Type B pancreatic cell (in vitro differentiated cells): ENCODE data around the gene ZSCAN10. TPM values are rescaled to one million over a fixed set of nuclear protein-coding genes. Genes with fewer than 3 reads are reported as not detected.
"Not testable (repeated sequence)": the region's sequence is repeated elsewhere in the genome, so short reads cannot be mapped to it uniquely, and the experiment has no call there.

Experiments
- DNase-seq: peaks from one replicate; pipeline ENCODE4 v3.0.0; 2021; ENCODE audit warnings: mixed read lengths; ENCODE audit not compliant: unreplicated experiment; ENCODE audit errors: extremely low spot score
- H3K27ac Mint-ChIP-seq: 2 replicates; pipeline ENCODE4 v1.8.0; 2021; ENCODE audit warnings: mild to moderate bottlenecking, mixed read lengths
- H3K27me3 Mint-ChIP-seq: 2 replicates; pipeline ENCODE4 v1.8.0; 2021; ENCODE audit warnings: mixed read lengths
- H3K36me3 Mint-ChIP-seq: 2 replicates; pipeline ENCODE4 v1.8.0; 2021; ENCODE audit warnings: mixed read lengths
- H3K4me1 Mint-ChIP-seq: one replicate; pipeline ENCODE4 v1.8.0; 2021; ENCODE audit warnings: mixed read lengths; ENCODE audit not compliant: unreplicated experiment
- H3K4me3 Mint-ChIP-seq: 2 replicates; pipeline ENCODE4 v1.8.0; 2021; ENCODE audit warnings: mild to moderate bottlenecking, mixed read lengths
- H3K9me3 Mint-ChIP-seq: 2 replicates; pipeline ENCODE4 v1.8.0; 2021; ENCODE audit warnings: mixed read lengths
- CTCF ChIP-seq: fragments of 200-600 bp; sonication (generic); conservative IDR thresholded peaks from 2 replicates; pipeline ENCODE4 v1.5.0; 2021; ENCODE audit warnings: antibody characterized with exemption, mild to moderate bottlenecking
- total RNA-seq: library from RNA; stranded (reverse); gene quantifications from 2 replicates; pipeline ENCODE4 v1.2.1, GENCODE V29; 2021; ENCODE audit warnings: low replicate concordance

ZSCAN10 gene
- total RNA-seq, 1 donor from 2014 or later = not detected

GRCh38 chr16:3084491-3084890 lies 14.6 kb downstream of the ZSCAN10 start:
- peaks cover 14% of the 10 kb centered on the region for H3K4me1 Mint-ChIP-seq
- no peak overlapping the region for H3K27ac Mint-ChIP-seq
- peaks cover 14% of the 10 kb centered on the region for H3K27me3 Mint-ChIP-seq
- H3K4me3 Mint-ChIP-seq = no peak overlapping the region
- H3K9me3 Mint-ChIP-seq = no peaks in the 10 kb centered on the region
- H3K36me3 Mint-ChIP-seq = no peaks in the 10 kb centered on the region
- TF ChIP-seq CTCF = no peak
- no peak for DNase-seq

- H3K27ac Mint-ChIP-seq = not testable (repeated sequence)
These were observed 15.7 kb downstream of the ZSCAN10 start for GRCh38 chr16:3083408-3083807.

GRCh38 chr16:3081957-3082356 lies 17.1 kb downstream of the ZSCAN10 start:
- not testable (repeated sequence) for H3K27ac Mint-ChIP-seq, H3K4me1 Mint-ChIP-seq, DNase-seq, H3K9me3 Mint-ChIP-seq, H3K36me3 Mint-ChIP-seq, H3K4me3 Mint-ChIP-seq
- H3K27me3 Mint-ChIP-seq = peaks cover 25% of the 10 kb centered on the region

More at GRCh38 chr16:3083408-3083807, 15.7 kb downstream of the ZSCAN10 start:
- Mint-ChIP-seq H3K4me1 (peaks cover 10% of the 10 kb centered on the region), H3K27me3 (peaks cover 19% of the 10 kb centered on the region)
- not testable (repeated sequence) for H3K4me3 Mint-ChIP-seq, H3K9me3 Mint-ChIP-seq, DNase-seq, H3K36me3 Mint-ChIP-seq

- no peak for TF ChIP-seq CTCF
- Mint-ChIP-seq H3K27ac (no peak overlapping the region), H3K4me1 (no peaks in the 10 kb centered on the region), H3K4me3 (no peak overlapping the region), H3K36me3 (no peaks in the 10 kb centered on the region), H3K9me3 (no peaks in the 10 kb centered on the region), H3K27me3 (peaks cover 39% of the 10 kb centered on the region)
- no peak for DNase-seq
These were observed 19.1 kb downstream of the ZSCAN10 start for GRCh38 chr16:3080024-3080423.

GRCh38 chr16:3076577-3076976 lies 22.5 kb downstream of the ZSCAN10 start:
- Mint-ChIP-seq H3K36me3 (no peaks in the 10 kb centered on the region), H3K4me1 (no peaks in the 10 kb centered on the region), H3K27me3 (peaks cover 58% of the 10 kb centered on the region), H3K4me3 (no peak overlapping the region), H3K27ac (no peak overlapping the region), H3K9me3 (no peaks in the 10 kb centered on the region)
- no peak for DNase-seq
- TF ChIP-seq CTCF = no peak

GRCh38 chr16:3075946-3076345 lies 23.1 kb downstream of the ZSCAN10 start:
- not testable (repeated sequence) for H3K36me3 Mint-ChIP-seq, H3K4me3 Mint-ChIP-seq, H3K9me3 Mint-ChIP-seq, DNase-seq, H3K4me1 Mint-ChIP-seq, H3K27ac Mint-ChIP-seq
- H3K27me3 Mint-ChIP-seq = peaks cover 57% of the 10 kb centered on the region

- no peak for TF ChIP-seq CTCF
- H3K27ac Mint-ChIP-seq = no peak overlapping the region
- no peak for DNase-seq
- H3K4me1 Mint-ChIP-seq = no peaks in the 10 kb centered on the region
- no peak overlapping the region for H3K4me3 Mint-ChIP-seq
- H3K27me3 Mint-ChIP-seq = peaks cover 53% of the 10 kb centered on the region
- H3K9me3 Mint-ChIP-seq = no peaks in the 10 kb centered on the region
- H3K36me3 Mint-ChIP-seq = no peaks in the 10 kb centered on the region
These were observed 23.6 kb downstream of the ZSCAN10 start for GRCh38 chr16:3075523-3075915.
